HUES64 (cell line): ENCODE results near the gene CTNND2.

Experiments
- H3K27ac ChIP-seq: 2 replicates; pipeline ENCODE4 v1.7.0; 2013; ENCODE audit warnings: low read depth, low read length, inconsistent platforms
- H3K27me3 ChIP-seq: 2 replicates; pipeline ENCODE4 v1.6.1; 2013; ENCODE audit warnings: mild to moderate bottlenecking, low read length; ENCODE audit not compliant: insufficient read depth
- H3K36me3 ChIP-seq: 2 replicates; pipeline ENCODE4 v1.6.1; 2013; ENCODE audit warnings: mild to moderate bottlenecking, low read length; ENCODE audit not compliant: insufficient read depth
- H3K4me1 ChIP-seq: 2 replicates; pipeline ENCODE4 v1.6.1; 2013; ENCODE audit warnings: mild to moderate bottlenecking, low read length, moderate library complexity; ENCODE audit not compliant: insufficient read depth
- H3K4me3 ChIP-seq: 2 replicates; pipeline ENCODE4 v1.5.1; 2013; ENCODE audit warnings: mild to moderate bottlenecking, low read length, moderate library complexity
- H3K9ac ChIP-seq: 2 replicates; pipeline ENCODE4 v1.6.1; 2013; ENCODE audit warnings: mild to moderate bottlenecking, low read depth, low read length
- H3K9me3 ChIP-seq: 2 replicates; pipeline ENCODE4 v1.6.1; 2013; ENCODE audit warnings: low read depth, low read length; ENCODE audit not compliant: insufficient read depth
- WGBS: fragments of 150-250, 120-280 bp; methylation state at CpG from one replicate; pipeline ENCODE4 v1.1.7; 2013; ENCODE audit warnings: missing lambda C conversion rate; 5-methylcytosine and 5-hydroxymethylcytosine counted together

Gene CTNND2

GRCh38 chr5:11780641-11781345 is 123.5 kb downstream of the CTNND2 start:
- Histone ChIP-seq H3K36me3 (no peaks in the 10 kb centered on the region), H3K4me3 (no peak overlapping the region), H3K27ac (no peak overlapping the region), H3K27me3 (no peaks in the 10 kb centered on the region), H3K9ac (no peak overlapping the region), H3K9me3 (0 out of 2 replicates have a peak, but pooled peaks cover 3% of the 10 kb centered on the region), H3K4me1 (no peaks in the 10 kb centered on the region)
- WGBS = 94% methylated on average over 4 of the region's 4 CpGs

- no peaks in the 10 kb centered on the region for H3K4me1 ChIP-seq
- 82% methylated on average over 2 of the region's 2 CpGs for WGBS
- H3K4me3 ChIP-seq = no peak overlapping the region
- H3K9ac ChIP-seq = no peak overlapping the region
- no peaks in the 10 kb centered on the region for H3K36me3 ChIP-seq
- H3K9me3 ChIP-seq = no peaks in the 10 kb centered on the region
- no peak overlapping the region for H3K27ac ChIP-seq
- H3K27me3 ChIP-seq = no peaks in the 10 kb centered on the region
Observed at GRCh38 chr5:11777096-11777495, 127.2 kb downstream of the CTNND2 start.

- no peaks in the 10 kb centered on the region for H3K9me3 ChIP-seq
- no peaks in the 10 kb centered on the region for H3K36me3 ChIP-seq
- H3K27ac ChIP-seq = no peak overlapping the region
- no peak overlapping the region for H3K9ac ChIP-seq
- no peak overlapping the region for H3K4me3 ChIP-seq
- H3K27me3 ChIP-seq = no peaks in the 10 kb centered on the region
- 84% methylated on average over 2 of the region's 2 CpGs for WGBS
- no peaks in the 10 kb centered on the region for H3K4me1 ChIP-seq
Observed at GRCh38 chr5:11770310-11770709, 133.9 kb downstream of the CTNND2 start.

GRCh38 chr5:11760934-11761603 is 143.2 kb downstream of the CTNND2 start:
- H3K9ac ChIP-seq = no peak overlapping the region
- no peaks in the 10 kb centered on the region for H3K36me3 ChIP-seq
- H3K27me3 ChIP-seq = no peaks in the 10 kb centered on the region
- no peak overlapping the region for H3K27ac ChIP-seq
- 96% methylated on average over 7 of the region's 8 CpGs for WGBS
- no peaks in the 10 kb centered on the region for H3K4me1 ChIP-seq
- H3K9me3 ChIP-seq = peaks cover 4% of the 10 kb centered on the region; the same call in 1 of the 2 replicates
- no peak overlapping the region for H3K4me3 ChIP-seq

- no peaks in the 10 kb centered on the region for H3K9me3 ChIP-seq
- H3K4me1 ChIP-seq = no peaks in the 10 kb centered on the region
- H3K27me3 ChIP-seq = no peaks in the 10 kb centered on the region
- no CpG with 5 or more reads among the region's 1 CpG for WGBS
- H3K9ac ChIP-seq = no peak overlapping the region
- H3K4me3 ChIP-seq = no peak overlapping the region
- no peak overlapping the region for H3K27ac ChIP-seq
- H3K36me3 ChIP-seq = no peaks in the 10 kb centered on the region
Observed at GRCh38 chr5:11758321-11758720, 145.9 kb downstream of the CTNND2 start.

GRCh38 chr5:11757661-11758060 is 146.6 kb downstream of the CTNND2 start:
- Histone ChIP-seq H3K9me3 (no peaks in the 10 kb centered on the region), H3K27ac (no peak overlapping the region), H3K9ac (no peak overlapping the region), H3K4me3 (no peak overlapping the region), H3K4me1 (no peaks in the 10 kb centered on the region), H3K27me3 (no peaks in the 10 kb centered on the region), H3K36me3 (no peaks in the 10 kb centered on the region)
- WGBS = no CpG with 5 or more reads among the region's 1 CpG

GRCh38 chr5:11737010-11737409 is 167.2 kb downstream of the CTNND2 start:
- WGBS = 91% methylated on average over 3 of the region's 3 CpGs
- no peak overlapping the region for H3K4me3 ChIP-seq
- H3K4me1 ChIP-seq = no peaks in the 10 kb centered on the region
- no peaks in the 10 kb centered on the region for H3K27me3 ChIP-seq
- no peak overlapping the region for H3K9ac ChIP-seq
- H3K27ac ChIP-seq = no peak overlapping the region
- no peaks in the 10 kb centered on the region for H3K36me3 ChIP-seq
- no peaks in the 10 kb centered on the region for H3K9me3 ChIP-seq

- H3K4me1 ChIP-seq = no peaks in the 10 kb centered on the region
- no peaks in the 10 kb centered on the region for H3K36me3 ChIP-seq
- no peaks in the 10 kb centered on the region for H3K9me3 ChIP-seq
- H3K4me3 ChIP-seq = no peak overlapping the region
- H3K9ac ChIP-seq = no peak overlapping the region
- H3K27me3 ChIP-seq = no peaks in the 10 kb centered on the region
- no peak overlapping the region for H3K27ac ChIP-seq
- WGBS = no CpG with 5 or more reads among the region's 1 CpG
Observed at GRCh38 chr5:11734369-11734768, 169.9 kb downstream of the CTNND2 start.

GRCh38 chr5:11733840-11734192 is 170.4 kb downstream of the CTNND2 start:
- no peak overlapping the region for H3K4me3 ChIP-seq
- no peak overlapping the region for H3K9ac ChIP-seq
- 98% methylated on average over 4 of the region's 4 CpGs for WGBS
- H3K4me1 ChIP-seq = no peaks in the 10 kb centered on the region
- no peaks in the 10 kb centered on the region for H3K27me3 ChIP-seq
- H3K9me3 ChIP-seq = no peaks in the 10 kb centered on the region
- no peaks in the 10 kb centered on the region for H3K36me3 ChIP-seq
- H3K27ac ChIP-seq = no peak overlapping the region

- H3K36me3 ChIP-seq = no peaks in the 10 kb centered on the region
- no peak overlapping the region for H3K27ac ChIP-seq
- H3K4me3 ChIP-seq = no peak overlapping the region
- 92% methylated on average over 2 of the region's 2 CpGs for WGBS
- H3K4me1 ChIP-seq = no peaks in the 10 kb centered on the region
- no peaks in the 10 kb centered on the region for H3K9me3 ChIP-seq
- H3K9ac ChIP-seq = no peak overlapping the region
- no peaks in the 10 kb centered on the region for H3K27me3 ChIP-seq
Observed at GRCh38 chr5:11733185-11733839, 170.9 kb downstream of the CTNND2 start.

GRCh38 chr5:11724940-11725339 is 179.3 kb downstream of the CTNND2 start:
- Histone ChIP-seq H3K4me1 (no peaks in the 10 kb centered on the region), H3K27ac (no peak overlapping the region)
- WGBS = 93% methylated on average over 3 of the region's 3 CpGs

More at GRCh38 chr5:11724940-11725339, 179.3 kb downstream of the CTNND2 start:
- Histone ChIP-seq H3K9me3 (no peaks in the 10 kb centered on the region), H3K36me3 (no peaks in the 10 kb centered on the region), H3K27me3 (no peaks in the 10 kb centered on the region), H3K9ac (no peak overlapping the region), H3K4me3 (no peak overlapping the region)
